Ishikawa (cell line): ENCODE results near the gene NFE2L3.

Source experiments
- CEBPB ChIP-seq: IDR thresholded peaks from 2 replicates; pipeline ENCODE4 v1.6.1; 2012
- RAD21 ChIP-seq: IDR thresholded peaks from 2 replicates; pipeline ENCODE4 v1.6.1; 2012; ENCODE audit warnings: low read depth

DNA sequence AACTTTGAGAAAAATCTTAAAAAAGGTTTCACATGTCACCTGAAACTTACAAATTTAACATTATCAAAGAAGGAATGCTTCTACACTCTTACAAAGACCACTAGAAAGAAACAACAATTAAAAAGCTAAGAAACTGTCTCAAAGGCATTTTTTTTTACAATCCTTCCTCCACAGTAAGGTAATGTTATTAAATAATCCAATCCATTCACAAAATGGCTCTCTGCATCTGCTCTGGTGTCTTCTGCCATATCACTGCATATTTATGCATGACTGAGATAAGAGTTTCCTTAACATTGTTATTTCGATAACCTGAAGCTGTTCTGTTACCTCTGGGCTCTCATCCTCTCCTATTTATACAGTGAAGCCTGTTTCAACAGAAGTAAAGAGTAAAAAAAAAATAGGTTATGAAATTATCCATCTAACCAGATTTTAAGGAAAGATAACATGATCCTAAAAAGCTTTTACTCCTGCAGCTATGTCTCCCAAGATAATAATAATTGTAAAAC is 40.0 kb downstream of the NFE2L3 start:
- TF ChIP-seq CEBPB = no peak
- no peak for TF ChIP-seq RAD21
